Hepatocyte (in vitro differentiated cells): Measurements from ENCODE around the gene ST3GAL4.

Experiments used
- CTCF ChIP-seq: fragments of 200-600 bp; sonication (generic); IDR thresholded peaks from 2 replicates; pipeline ENCODE4 v1.5.1; 2016; ENCODE audit warnings: antibody characterized with exemption, mild to moderate bottlenecking; ENCODE audit not compliant: poor library complexity
- EZH2 ChIP-seq: fragments of 200-600 bp; sonication (generic); IDR thresholded peaks from 2 replicates; pipeline ENCODE4 v1.6.1; 2016; ENCODE audit warnings: antibody characterized with exemption, mild to moderate bottlenecking, borderline replicate concordance
- EZH2phosphoT487 ChIP-seq: fragments of 200-600 bp; sonication (generic); IDR thresholded peaks from one replicate; pipeline ENCODE4 v1.6.1; 2018; ENCODE audit warnings: antibody characterized with exemption, mild to moderate bottlenecking, low read depth, moderate library complexity; ENCODE audit not compliant: unreplicated experiment, severe bottlenecking

DNA sequence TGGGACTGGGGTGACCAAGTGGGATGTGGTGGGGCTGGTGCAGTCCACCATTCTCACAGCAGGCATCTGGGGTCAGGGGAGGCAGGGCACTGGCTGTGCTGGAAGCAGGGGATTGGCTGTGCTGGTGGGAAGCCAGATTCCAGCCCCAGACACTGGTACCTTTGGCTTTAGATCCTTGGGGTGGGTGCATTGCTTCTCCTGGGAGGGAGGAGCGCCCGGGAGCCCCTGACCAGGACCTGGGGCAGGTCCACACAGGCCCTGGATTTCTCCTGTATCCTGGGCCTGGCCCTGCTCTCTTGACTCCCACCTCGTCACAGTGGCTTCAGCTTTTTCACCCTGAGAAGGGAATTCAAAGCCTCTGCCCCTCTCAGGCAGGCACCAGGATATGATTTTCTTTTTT is 38.5 kb downstream of the ST3GAL4 start:
- TF ChIP-seq CTCF (no peak), EZH2 (no peak), EZH2phosphoT487 (no peak)
